GM18511 (cell line): Measurements from ENCODE around the gene SUMO1.

ENCODE experiments used
- ATAC-seq: cut with Tn5 transposase; IDR thresholded peaks from one replicate; pipeline ENCODE4 v1.9.1; 2021; ENCODE audit warnings: mild to moderate bottlenecking, moderate library complexity; ENCODE audit not compliant: unreplicated experiment

Gene SUMO1

DNA sequence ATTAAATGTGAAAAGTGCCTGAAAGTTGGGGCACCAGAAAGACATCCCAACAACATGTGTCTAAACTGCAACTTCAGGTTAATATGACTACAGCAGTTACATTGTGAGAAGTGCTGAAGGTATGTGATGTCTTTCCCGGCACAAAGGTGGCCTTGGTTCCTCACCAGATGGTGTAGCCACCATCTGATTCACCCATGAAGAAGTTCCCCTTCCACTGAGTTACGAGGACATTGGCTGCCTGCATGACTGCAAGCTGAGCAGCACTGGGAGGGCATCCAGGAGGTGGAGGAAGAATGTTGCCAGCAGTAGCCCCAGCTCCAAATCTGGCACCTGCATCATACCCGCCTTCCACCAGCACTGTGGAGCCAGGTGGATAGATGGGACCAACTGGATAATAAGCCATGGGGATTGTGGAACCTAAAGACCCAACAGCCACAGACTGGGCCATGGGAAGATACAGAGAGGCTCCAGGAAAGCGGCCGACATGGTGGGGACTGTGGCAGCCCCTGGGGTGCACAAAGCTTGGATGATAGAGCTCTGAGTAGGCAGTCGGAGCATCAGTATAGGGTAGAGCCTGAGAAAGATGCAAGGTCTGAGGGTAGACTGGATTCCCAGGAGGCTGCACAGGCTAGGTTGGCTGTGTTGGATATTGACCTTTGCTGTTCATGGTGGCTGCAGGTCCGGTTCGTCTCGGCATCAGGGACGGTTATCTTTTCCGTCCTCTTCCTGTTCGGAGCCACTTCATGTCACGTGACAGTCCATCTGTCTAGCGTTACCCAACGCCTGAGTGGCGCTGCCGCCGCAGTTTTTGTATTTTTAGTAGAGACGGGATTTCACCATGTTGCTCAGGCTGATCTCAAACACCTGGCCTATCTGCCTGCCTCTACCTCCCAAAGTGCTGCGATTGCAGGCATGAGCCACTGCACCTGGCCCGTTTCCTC, 36.9 kb downstream of the SUMO1 start:
- ATAC-seq, result no peak

GRCh38 chr2:202196727-202197126, 41.7 kb downstream of the SUMO1 start:
- ATAC-seq, result no peak

DNA sequence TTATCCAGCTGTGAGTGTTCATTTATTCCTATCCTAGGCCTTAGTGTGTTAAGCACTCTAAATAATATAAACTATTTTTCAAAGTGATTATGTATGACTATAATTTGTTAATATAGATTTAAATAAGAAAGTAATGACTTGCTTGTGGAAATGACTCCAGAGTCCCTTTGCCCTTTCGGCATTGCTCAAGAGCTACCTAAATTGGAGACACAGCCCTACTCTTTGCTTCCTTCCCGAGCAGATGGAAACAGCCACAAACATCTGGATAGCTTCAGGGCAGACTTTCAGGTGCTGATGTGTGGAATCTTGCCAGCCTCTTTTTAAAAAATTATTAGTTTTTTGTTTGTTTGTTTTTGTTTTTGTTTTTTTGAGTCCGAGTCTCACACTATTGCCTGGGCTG, 44.0 kb downstream of the SUMO1 start:
- ATAC-seq, result no peak

GRCh38 chr2:202193881-202194353, 44.5 kb downstream of the SUMO1 start:
- ATAC-seq, result no peak

- no peak for ATAC-seq
Measured at GRCh38 chr2:202193305-202193704, 45.1 kb downstream of the SUMO1 start.

GRCh38 chr2:202187570-202187969, 50.8 kb downstream of the SUMO1 start:
- ATAC-seq, result no peak

GRCh38 chr2:202186641-202187202, 51.7 kb downstream of the SUMO1 start:
- no peak for ATAC-seq

DNA sequence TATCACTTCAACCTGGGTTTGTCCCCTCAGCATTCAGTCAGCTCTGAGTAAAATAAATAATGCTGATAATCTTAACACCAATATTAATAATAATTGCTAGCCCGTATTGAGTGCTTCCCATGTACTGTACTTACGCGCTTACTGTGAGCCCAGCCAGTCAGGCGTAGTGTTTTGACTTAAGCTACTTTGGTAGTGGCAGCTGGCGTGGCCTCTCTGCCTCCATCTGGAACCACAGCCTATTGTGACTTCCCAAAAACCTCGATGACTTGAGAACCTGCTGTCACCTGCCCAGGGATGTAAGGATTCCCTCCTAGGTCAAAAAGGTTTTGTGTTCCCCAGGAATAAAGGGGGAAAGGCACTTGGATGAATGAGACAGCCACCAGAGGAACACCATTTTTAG, 53.2 kb downstream of the SUMO1 start:
- ATAC-seq, result no peak

GRCh38 chr2:202184557-202184956, 53.8 kb downstream of the SUMO1 start:
- no peak for ATAC-seq

DNA sequence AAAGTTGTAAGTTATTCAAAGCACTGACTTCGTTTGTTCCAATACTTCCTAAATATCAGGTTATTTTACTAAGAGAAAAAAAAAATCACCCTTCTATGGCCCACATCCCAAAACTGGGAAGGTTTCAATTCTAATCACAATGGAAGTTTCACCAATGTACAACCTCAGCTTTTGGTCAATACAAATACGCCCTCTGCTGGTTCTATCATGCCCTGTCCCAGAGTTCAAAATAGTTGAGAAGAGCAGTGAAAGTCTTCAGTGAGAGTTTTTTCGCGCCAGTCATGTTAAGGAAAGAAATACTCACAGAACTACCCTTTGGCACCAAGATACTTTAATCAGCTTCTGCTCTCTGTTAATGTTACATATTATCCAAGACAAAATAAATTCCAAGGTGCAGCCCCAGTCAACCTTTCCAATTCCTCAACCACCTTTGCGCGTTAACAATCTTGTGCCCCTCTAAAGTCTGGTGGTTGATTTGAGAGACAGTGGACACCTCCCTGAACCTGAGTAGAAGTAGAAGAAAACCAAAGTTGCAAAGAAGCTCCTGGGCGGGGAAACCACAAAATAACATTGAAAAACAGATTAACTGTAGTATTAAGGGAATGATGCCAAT, 59.9 kb downstream of the SUMO1 start:
- ATAC-seq, result no peak

GRCh38 chr2:202172439-202173211, 65.8 kb downstream of the SUMO1 start:
- ATAC-seq, result peak; percentile 70

DNA sequence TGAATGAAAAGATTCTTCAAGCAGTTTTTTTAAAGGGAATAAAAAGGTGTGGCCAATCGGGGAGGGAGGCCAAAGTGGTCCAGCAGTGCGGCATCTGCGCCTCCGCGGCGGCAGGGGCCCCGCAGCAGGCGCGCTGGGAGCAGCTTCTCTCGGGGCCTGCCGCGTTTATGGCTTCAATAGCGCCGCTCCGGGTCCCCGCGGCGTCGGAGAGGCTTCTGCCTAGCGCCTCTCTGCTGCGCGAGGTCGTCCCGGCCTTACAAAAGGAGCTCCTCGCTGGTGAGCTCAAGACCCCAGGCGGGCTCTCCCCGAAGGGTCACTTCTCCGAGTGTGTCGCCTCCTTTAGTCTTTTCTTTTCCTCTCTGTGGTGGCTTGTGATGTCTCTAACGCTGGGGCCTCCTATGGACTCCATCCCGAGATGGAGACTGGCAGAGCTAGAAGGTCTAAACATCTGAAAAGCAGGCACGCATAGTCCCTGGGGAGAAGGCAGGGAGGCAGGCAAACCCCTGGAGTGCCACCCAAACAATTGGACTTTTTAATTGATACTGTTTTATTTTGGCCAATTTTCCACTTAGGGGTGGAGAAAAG, 67.1 kb downstream of the SUMO1 start:
- ATAC-seq, result no peak

GRCh38 chr2:202169832-202170424, 68.5 kb downstream of the SUMO1 start:
- no peak for ATAC-seq

GRCh38 chr2:202169131-202169530, 69.3 kb downstream of the SUMO1 start:
- ATAC-seq, result no peak

DNA sequence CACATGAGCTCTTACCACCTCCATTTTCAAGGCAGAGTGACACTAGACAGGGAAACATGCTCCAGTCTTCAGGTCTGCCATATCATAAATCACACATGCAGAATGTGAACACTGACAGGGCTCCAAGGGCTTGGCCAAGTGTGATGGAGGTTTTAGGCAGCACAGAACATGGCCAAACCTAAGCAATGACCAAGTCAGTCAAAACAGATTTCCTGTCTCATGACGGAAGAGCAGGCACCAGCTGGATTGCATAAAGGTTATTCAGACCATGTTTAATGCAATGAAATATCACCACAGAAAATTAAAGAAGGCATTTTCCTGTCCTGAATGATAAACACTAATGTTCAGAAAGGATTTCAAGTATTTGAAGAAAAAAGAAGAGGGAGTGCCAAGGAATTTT, 72.5 kb downstream of the SUMO1 start:
- ATAC-seq, result no peak

- ATAC-seq, result no peak
Measured at GRCh38 chr2:202165208-202165607, 73.2 kb downstream of the SUMO1 start.

DNA sequence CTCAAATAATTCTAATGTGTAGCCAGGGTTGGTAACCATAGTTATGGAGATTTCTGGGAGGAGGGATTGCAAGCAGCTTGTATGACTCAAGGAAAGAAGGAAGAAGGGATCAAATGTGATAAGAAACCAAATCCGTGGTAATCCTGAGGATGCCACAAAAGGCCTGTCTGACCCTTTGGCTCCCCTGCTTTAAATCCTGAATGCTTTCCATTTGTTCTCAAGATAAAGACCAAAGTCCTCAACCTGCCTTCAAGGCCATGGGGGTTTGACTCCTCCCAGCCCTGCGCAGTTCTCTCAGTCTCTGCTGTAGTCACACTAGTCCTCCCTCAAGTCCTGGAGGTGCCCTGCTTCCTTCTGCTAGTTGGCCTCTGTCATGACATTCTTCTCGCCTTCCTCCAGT, 74.0 kb downstream of the SUMO1 start:
- no peak for ATAC-seq

DNA sequence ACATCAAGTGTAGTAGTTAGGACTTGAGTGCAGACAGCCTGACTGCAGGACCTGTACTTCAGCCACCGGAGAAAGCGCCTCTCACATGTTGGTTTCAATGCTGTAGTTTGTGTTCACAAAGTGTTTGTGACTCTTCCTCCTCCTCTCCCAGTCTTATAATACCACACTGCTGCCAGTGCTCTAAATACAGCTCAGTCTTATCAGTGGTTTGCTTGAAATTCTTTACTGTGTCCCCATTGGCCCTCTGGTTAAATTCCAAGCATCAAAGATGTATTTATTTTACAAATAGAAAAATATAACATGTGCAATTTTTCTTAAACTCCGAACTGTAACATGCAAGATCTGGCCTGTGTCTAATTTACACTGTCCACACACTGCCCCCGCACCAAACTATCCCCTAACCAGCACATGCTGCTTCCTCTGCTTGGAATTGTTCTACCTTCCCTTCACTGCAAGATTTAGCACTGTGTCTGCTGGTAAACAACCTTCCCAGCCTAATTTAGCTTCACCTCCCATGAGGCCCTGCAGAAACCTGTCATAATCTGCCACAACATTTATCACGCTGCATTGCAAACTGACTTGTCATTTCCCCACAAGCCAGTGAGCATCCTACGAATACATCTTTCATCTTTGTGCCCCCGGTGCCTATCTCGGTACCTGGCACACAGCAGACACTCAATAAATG, 77.1 kb downstream of the SUMO1 start:
- ATAC-seq, result no peak

- ATAC-seq, result no peak
Measured at GRCh38 chr2:202158796-202159195, 79.6 kb downstream of the SUMO1 start.
